Stomach (tissue), 4 donors: ENCODE data around the gene XIRP1.

ENCODE experiments used
- CTCF ChIP-seq, 7 experiments: fragments of 450-650 bp in 4 of 7; fragments of 200-600 bp in 3 of 7; sonication (generic) in 3 of 7; IDR thresholded peaks; one replicate each; pipeline ENCODE4 v1.5.1; 2016 to 2019; ENCODE audit warnings: antibody characterized with exemption in 7 of 7, control low read depth in 2 of 7, mild to moderate bottlenecking in 1 of 7
- EP300 ChIP-seq: sonication (generic); formaldehyde crosslinking; IDR thresholded peaks from one replicate; pipeline ENCODE4 v1.6.1; 2017; ENCODE audit warnings: antibody characterized with exemption
- POLR2A ChIP-seq, 4 donors: fragments of 450-650 bp; IDR thresholded peaks; one replicate each; pipeline ENCODE4 v1.6.1; 2016; ENCODE audit warnings: antibody characterized with exemption in 4 of 4, control low read depth in 2 of 4, mild to moderate bottlenecking in 1 of 4, moderate library complexity in 1 of 4

- TF ChIP-seq CTCF (IDR thresholded peaks at IDR 0.05) (no peak), POLR2A (IDR thresholded peaks at IDR 0.05) (no peak), EP300 (no peak)
Observed at GRCh38 chr3:39234651-39235050, 42.3 kb upstream of the XIRP1 start.
